Measurements from ENCODE around the gene MT3.

GRCh38 chr16:56635441-56635967 lies 46.2 kb downstream of the MT3 start:
- TF ChIP-seq, protein P1, sequence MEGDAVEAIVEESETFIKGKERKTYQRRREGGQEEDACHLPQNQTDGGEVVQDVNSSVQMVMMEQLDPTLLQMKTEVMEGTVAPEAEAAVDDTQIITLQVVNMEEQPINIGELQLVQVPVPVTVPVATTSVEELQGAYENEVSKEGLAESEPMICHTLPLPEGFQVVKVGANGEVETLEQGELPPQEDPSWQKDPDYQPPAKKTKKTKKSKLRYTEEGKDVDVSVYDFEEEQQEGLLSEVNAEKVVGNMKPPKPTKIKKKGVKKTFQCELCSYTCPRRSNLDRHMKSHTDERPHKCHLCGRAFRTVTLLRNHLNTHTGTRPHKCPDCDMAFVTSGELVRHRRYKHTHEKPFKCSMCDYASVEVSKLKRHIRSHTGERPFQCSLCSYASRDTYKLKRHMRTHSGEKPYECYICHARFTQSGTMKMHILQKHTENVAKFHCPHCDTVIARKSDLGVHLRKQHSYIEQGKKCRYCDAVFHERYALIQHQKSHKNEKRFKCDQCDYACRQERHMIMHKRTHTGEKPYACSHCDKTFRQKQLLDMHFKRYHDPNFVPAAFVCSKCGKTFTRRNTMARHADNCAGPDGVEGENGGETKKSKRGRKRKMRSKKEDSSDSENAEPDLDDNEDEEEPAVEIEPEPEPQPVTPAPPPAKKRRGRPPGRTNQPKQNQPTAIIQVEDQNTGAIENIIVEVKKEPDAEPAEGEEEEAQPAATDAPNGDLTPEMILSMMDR (conservative IDR thresholded peaks at IDR 0.05) = no peak
- no peak for TF ChIP-seq ZFX (IDR thresholded peaks at IDR 0.05)

All from C4-2B (cell line).